22Rv1 (cell line): Measurements from ENCODE around the gene TRUB2.
A peak's percentile ranks its signal among the peaks of the same experiment; 100 is the strongest.

ENCODE experiments used
- H3K27ac ChIP-seq: fragments of 450-650 bp; 2 replicates; pipeline ENCODE4 v1.5.1; 2017
- CTCF ChIP-seq: fragments of 450-650 bp; IDR thresholded peaks from 2 replicates; pipeline ENCODE4 v1.5.1; 2017; ENCODE audit warnings: mild to moderate bottlenecking
- ZFX ChIP-seq: fragments of 450-650 bp; IDR thresholded peaks from 2 replicates; pipeline ENCODE4 v1.6.1; 2017; ENCODE audit warnings: antibody characterized with exemption, borderline replicate concordance

Gene TRUB2

GRCh38 chr9:128340691-128341434 lies 18.6 kb upstream of the TRUB2 start:
- TF ChIP-seq ZFX (no peak), CTCF (no peak)
- H3K27ac ChIP-seq: peak overlapping the region; percentile 79

GRCh38 chr9:128339761-128340690 lies 17.8 kb upstream of the TRUB2 start, which contains the start of gene SLC27A4:
SLC27A4 (plus strand) TSS chr9:128340527; CDS start chr9:128343133, 2,606 bp downstream.
- peak within 1 kb of the TSS; percentile 79 for H3K27ac ChIP-seq
- TF ChIP-seq ZFX: no peak
- no peak for TF ChIP-seq CTCF

GRCh38 chr9:128338852-128339614 lies 16.8 kb upstream of the TRUB2 start:
- H3K27ac ChIP-seq: peak overlapping the region; percentile 79

DNA sequence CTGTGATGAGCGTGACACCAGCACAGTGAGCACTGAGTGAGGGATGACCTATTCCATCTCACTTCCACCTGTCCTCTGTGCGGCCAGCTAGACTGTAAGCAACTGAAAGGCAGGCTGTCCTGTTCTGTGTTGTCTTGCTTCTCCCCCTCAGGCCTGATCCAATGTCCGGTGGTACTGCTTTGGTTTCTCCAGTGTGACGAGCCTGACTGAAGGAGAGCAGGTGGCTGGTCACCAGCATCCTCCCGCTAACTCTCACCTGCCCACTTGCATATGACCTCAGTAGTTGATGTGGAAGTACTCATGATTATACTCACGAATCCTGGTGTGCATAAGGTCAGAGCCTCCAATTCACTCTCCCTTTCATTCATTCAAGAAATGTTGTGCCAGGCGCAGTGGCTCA lies 15.7 kb upstream of the TRUB2 start:
- no peak overlapping the region for H3K27ac ChIP-seq
- TF ChIP-seq CTCF (no peak), ZFX (no peak)

GRCh38 chr9:128335914-128336313 lies 13.7 kb upstream of the TRUB2 start:
- no peak overlapping the region for H3K27ac ChIP-seq
- no peak for TF ChIP-seq ZFX
- TF ChIP-seq CTCF: no peak

- no peak overlapping the region for H3K27ac ChIP-seq
- no peak for TF ChIP-seq ZFX
- no peak for TF ChIP-seq CTCF
These were observed 12.9 kb upstream of the TRUB2 start for GRCh38 chr9:128335161-128335560.

DNA sequence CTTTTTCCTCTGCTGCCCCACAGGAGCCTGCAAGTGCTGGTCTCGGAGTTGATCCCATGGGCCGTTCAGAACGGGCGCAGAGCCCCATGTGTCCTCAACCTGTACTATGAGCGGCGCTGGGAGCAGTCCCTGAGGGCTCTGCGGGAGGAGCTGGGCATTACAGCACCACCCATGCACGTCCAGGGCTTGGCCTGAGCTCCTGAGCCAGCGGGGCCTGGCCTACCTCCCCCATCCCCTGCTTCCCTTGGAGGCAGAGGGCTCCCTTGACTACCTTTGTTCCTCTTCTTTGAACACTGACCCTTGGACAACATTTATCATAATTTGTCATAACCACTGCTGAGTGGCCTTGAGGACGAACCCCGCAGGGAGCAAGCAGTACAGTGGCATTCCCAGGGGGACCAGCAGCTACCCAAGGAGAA lies 11.2 kb upstream of the TRUB2 start:
- TF ChIP-seq ZFX: no peak
- no peak for TF ChIP-seq CTCF
- no peak overlapping the region for H3K27ac ChIP-seq
